Karpas-422 (cell line): ENCODE data around the gene PBXIP1. TPM values are rescaled to one million over a fixed set of nuclear protein-coding genes. Genes with fewer than 3 reads are reported as not detected.
"Not testable (repeated sequence)": the region's sequence is repeated elsewhere in the genome, so short reads cannot be mapped to it uniquely, and the experiment has no call there.

Source experiments
- DNase-seq: peaks from one replicate; pipeline ENCODE4 v3.0.0-alpha.2; 2015
- H2AFZ ChIP-seq: fragments of 200-600 bp; sonication (generic); 2 replicates; pipeline ENCODE4 v1.6.1; 2014; ENCODE audit warnings: antibody characterized with exemption, low read length, mixed read lengths
- H3K27ac ChIP-seq: fragments of 200-600 bp; sonication (generic); 2 replicates; pipeline ENCODE4 v1.5.1; 2014; ENCODE audit warnings: mild to moderate bottlenecking, low read length, moderate library complexity
- H3K27me3 ChIP-seq: fragments of 200-600 bp; sonication (generic); 2 replicates; pipeline ENCODE4 v1.6.1; 2014; ENCODE audit warnings: low read length, mixed read lengths
- H3K36me3 ChIP-seq: fragments of 200-600 bp; sonication (generic); 2 replicates; pipeline ENCODE4 v1.6.1; 2014; ENCODE audit warnings: low read length, mixed read lengths; ENCODE audit not compliant: insufficient read depth
- H3K4me1 ChIP-seq: fragments of 200-600 bp; sonication (generic); 2 replicates; pipeline ENCODE4 v1.6.1; 2014; ENCODE audit warnings: mild to moderate bottlenecking, low read length, mixed read lengths
- H3K4me2 ChIP-seq: fragments of 200-600 bp; sonication (generic); 2 replicates; pipeline ENCODE4 v1.6.1; 2014; ENCODE audit warnings: low read length, low read depth, mild to moderate bottlenecking; ENCODE audit not compliant: poor library complexity, severe bottlenecking
- H3K4me3 ChIP-seq: fragments of 200-600 bp; sonication (generic); 2 replicates; pipeline ENCODE4 v1.5.1; 2014; ENCODE audit warnings: mild to moderate bottlenecking, antibody characterized with exemption, low read length, mixed read lengths
- H3K79me2 ChIP-seq: fragments of 200-600 bp; sonication (generic); 2 replicates; pipeline ENCODE4 v1.6.1; 2014; ENCODE audit warnings: mild to moderate bottlenecking, low read length, mixed read lengths
- H3K9ac ChIP-seq: fragments of 200-600 bp; sonication (generic); 2 replicates; pipeline ENCODE4 v1.6.0; 2014; ENCODE audit warnings: low read length
- H3K9me2 ChIP-seq: fragments of 200-600 bp; sonication (generic), shearing (Covaris generic); replicated peaks from 2 replicates; pipeline ENCODE4 v1.6.0; 2014; ENCODE audit warnings: mild to moderate bottlenecking, low read length, moderate library complexity; ENCODE audit not compliant: insufficient read depth
- H3K9me3 ChIP-seq: fragments of 300-700, 200-600 bp; sonication (generic); 2 replicates; pipeline ENCODE4 v1.6.1; 2014; ENCODE audit warnings: low read length, mixed read lengths
- H4K20me1 ChIP-seq: fragments of 200-600 bp; sonication (generic); 2 replicates; pipeline ENCODE4 v1.6.1; 2014; ENCODE audit warnings: mild to moderate bottlenecking, antibody characterized with exemption, low read length, low read depth; ENCODE audit not compliant: insufficient read depth
- total RNA-seq: library from RNA; depleted of rRNA; stranded (reverse); fragments of >200 nt; shearing (Covaris generic); gene quantifications from 2 replicates; pipeline ENCODE4 v1.2.3, GENCODE V29; 2014; ENCODE audit warnings: low replicate concordance

PBXIP1 gene
- total RNA-seq, 1 experiment from 2014 or later: 26.1 TPM

DNA sequence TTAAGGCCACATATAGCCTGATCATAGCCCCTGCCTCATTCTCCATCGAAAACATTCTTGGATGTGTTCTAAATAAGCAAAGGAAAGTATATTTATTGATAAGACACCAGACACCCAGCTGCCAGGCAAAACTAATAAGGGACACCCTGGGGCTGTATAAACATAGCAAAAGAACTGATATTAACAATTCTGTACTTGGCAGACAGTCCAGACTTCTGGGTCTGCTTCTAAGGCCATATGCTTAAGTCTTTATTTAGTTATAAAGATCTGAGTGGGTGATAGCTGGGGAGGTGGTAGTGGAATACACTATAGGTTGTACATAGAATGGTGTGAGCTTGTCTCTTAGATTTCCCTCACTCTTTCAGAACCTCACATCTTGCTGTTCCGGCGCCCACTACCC is 22.5 kb upstream of the PBXIP1 start:
- Histone ChIP-seq H3K4me2 (no peak overlapping the region), H3K27me3 (no peaks in the 10 kb centered on the region), H3K9me2 (no peaks in the 10 kb centered on the region), H3K4me3 (no peak overlapping the region), H3K9ac (no peak overlapping the region), H3K27ac (peak overlapping the region; percentile 94; the same call in 1 of the 2 replicates), H2AFZ (no peak overlapping the region), H3K4me1 (peaks cover 29% of the 10 kb centered on the region), H3K9me3 (no peaks in the 10 kb centered on the region), H4K20me1 (no peaks in the 10 kb centered on the region), H3K36me3 (peaks cover 26% of the 10 kb centered on the region), H3K79me2 (peaks cover 44% of the 10 kb centered on the region)
- DNase-seq: no peak

DNA sequence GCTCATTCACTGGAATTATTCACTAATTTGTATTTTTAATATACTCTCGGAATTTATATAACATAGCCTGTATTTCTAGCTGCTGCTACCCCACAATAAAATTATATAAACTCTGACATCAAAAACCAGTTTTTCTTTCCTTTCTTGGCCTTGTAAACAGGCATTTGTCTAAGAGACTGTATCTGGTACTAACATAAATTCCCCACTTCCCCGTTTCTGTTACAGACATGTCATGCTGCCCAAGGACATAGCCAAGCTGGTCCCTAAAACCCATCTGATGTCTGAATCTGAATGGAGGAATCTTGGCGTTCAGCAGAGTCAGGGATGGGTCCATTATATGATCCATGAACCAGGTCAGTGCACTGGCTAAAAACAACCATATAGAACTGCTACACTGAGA is 21.9 kb upstream of the PBXIP1 start:
- H3K79me2 ChIP-seq: peaks cover 46% of the 10 kb centered on the region
- peaks cover 33% of the 10 kb centered on the region for H3K4me1 ChIP-seq
- DNase-seq, H2AFZ ChIP-seq, H3K4me3 ChIP-seq, H3K9ac ChIP-seq, H3K27me3 ChIP-seq, H3K9me3 ChIP-seq, H4K20me1 ChIP-seq, H3K9me2 ChIP-seq: not testable (repeated sequence)
- peak overlapping the region; percentile 94 for H3K27ac ChIP-seq
- peak overlapping the region; percentile 23 for H3K4me2 ChIP-seq
- peaks cover 26% of the 10 kb centered on the region for H3K36me3 ChIP-seq

DNA sequence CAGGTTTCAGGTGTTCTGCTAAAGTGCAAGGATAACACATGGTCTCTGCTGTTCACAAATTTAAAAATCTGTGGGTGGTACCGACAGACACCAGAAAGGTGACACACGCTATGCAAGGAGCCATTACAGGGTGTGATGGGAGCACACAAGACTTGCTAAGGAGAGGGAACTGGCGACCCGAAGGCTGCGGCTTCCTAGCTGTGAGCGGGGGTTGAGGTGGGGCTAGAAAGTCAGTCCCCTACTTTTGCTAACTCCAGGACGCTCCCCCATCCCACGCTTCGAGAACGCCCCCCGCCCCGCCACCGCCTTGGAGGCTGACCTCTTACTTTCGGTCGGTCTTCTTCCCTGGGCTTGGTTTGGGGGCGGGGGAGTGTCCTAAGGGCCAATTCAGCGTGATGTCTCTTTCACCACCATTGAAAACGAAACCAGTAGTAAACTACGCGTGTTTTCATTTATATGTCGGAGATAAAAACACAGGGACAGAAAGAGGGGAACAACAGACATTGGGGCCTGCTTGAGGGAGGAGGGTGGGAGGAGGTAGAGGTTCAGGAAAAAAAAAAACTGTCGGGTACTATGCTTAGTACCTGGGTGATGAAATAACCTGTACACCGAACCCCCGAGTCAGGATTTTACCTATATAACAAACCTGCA is 19.6 kb upstream of the PBXIP1 start:
- H3K79me2 ChIP-seq: peaks cover 62% of the 10 kb centered on the region
- DNase-seq: peak; percentile 76
- no peaks in the 10 kb centered on the region for H3K9me3 ChIP-seq
- H3K4me1 ChIP-seq: peaks cover 42% of the 10 kb centered on the region
- peak overlapping the region; percentile 73 for H3K4me3 ChIP-seq
- H3K9me2 ChIP-seq: no peaks in the 10 kb centered on the region
- H3K36me3 ChIP-seq: peaks cover 26% of the 10 kb centered on the region
- H3K9ac ChIP-seq: peak overlapping the region; percentile 79
- no peaks in the 10 kb centered on the region for H4K20me1 ChIP-seq
- no peak overlapping the region for H2AFZ ChIP-seq
- H3K27me3 ChIP-seq: no peaks in the 10 kb centered on the region
- H3K4me2 ChIP-seq: peak overlapping the region; percentile 79
- peak overlapping the region; percentile 94 for H3K27ac ChIP-seq

DNA sequence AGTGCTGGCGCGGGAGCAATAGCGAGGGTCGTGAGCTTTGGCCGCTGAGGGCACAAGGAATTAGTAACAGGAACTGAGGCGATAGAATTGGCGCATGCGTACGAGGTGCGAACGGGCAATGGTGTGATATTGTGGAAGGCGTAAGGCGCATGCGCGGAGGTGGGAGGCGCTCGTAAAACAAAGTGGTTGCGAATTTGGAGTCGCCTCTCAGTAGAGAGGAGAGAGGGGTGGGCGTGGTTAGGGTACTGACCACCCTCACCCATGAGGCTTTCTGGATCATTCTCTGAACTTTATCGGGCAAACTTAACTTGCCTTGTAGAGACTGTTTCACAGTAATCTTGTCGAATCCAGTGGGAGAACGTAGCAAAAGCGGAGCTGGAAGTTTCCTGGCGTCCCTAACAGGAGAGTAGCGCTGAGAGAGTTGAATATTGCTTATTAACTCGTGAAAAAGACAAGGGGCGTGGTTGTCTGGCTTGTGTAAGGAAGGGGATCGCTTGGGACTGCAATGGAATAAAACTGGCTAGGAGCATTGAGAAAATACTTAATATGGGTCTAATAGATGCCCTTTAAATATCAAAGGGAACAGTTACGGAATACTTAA is 19.0 kb upstream of the PBXIP1 start:
- no peak overlapping the region for H2AFZ ChIP-seq
- peaks cover 26% of the 10 kb centered on the region for H3K36me3 ChIP-seq

DNA sequence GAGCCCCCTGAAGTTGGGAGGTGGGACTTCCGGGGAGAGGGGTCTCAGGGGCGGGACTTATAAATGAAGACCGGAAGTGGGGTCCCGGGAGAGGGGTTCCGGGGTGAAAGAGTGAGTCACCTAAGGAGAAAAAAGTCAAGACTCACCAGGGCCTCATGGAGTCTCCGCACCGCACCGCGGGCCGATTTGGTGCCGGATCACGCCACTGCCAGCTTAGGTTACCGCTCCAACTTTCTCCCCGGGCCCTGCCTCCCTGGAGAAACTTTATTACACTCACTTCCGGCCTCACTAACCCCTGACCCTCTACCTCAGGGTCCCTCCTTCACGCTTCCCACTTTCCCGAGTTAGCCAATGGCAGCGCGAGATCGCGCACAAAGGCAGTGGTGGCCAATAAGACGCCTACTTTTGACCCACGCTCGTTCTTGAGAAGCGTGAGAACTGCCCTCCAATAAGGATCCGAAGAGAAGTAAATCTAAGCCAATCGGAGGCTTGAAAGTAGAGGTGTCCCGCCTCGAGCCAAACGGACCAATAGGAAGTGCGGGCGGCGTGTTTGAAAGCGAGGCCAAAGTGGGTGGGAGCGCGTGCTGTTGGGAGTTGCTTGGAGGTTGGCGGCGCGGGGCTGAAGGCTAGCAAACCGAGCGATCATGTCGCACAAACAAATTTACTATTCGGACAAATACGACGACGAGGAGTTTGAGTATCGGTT is 18.4 kb upstream of the PBXIP1 start, which contains the start of gene CKS1B:
TSS of gene CKS1B (plus strand) at position 580 of the 706 bp plus-strand sequence. CDS start at position 645, 65 bp downstream.
- H3K4me2 ChIP-seq: peak within 1 kb of the TSS; percentile 90
- H3K36me3 ChIP-seq: peaks cover 22% of the 10 kb centered on the region
- H2AFZ ChIP-seq: no peak within 1 kb of the TSS; the same call in 1 of the 2 replicates
- H3K4me3 ChIP-seq: peak within 1 kb of the TSS; percentile 73
- peak; percentile 100 for DNase-seq
- no peaks in the 10 kb centered on the region for H4K20me1 ChIP-seq
- peaks cover 75% of the 10 kb centered on the region for H3K79me2 ChIP-seq
- H3K27me3 ChIP-seq: no peaks in the 10 kb centered on the region
- H3K9me2 ChIP-seq: no peaks in the 10 kb centered on the region
- no peaks in the 10 kb centered on the region for H3K9me3 ChIP-seq
- H3K4me1 ChIP-seq: peaks cover 53% of the 10 kb centered on the region
- H3K27ac ChIP-seq: peak within 1 kb of the TSS; percentile 94
- peak within 1 kb of the TSS; percentile 94 for H3K9ac ChIP-seq

More for the DNA sequence above, 19.0 kb upstream of the PBXIP1 start:
- Histone ChIP-seq H3K9ac (peak overlapping the region; percentile 79), H3K4me3 (peak overlapping the region; percentile 73), H3K27ac (peak overlapping the region; percentile 94), H3K9me3 (no peaks in the 10 kb centered on the region), H3K4me2 (peak overlapping the region; percentile 79), H3K4me1 (peaks cover 48% of the 10 kb centered on the region), H3K27me3 (no peaks in the 10 kb centered on the region), H4K20me1 (no peaks in the 10 kb centered on the region), H3K79me2 (peaks cover 68% of the 10 kb centered on the region), H3K9me2 (no peaks in the 10 kb centered on the region)
- DNase-seq: peak; percentile 98

DNA sequence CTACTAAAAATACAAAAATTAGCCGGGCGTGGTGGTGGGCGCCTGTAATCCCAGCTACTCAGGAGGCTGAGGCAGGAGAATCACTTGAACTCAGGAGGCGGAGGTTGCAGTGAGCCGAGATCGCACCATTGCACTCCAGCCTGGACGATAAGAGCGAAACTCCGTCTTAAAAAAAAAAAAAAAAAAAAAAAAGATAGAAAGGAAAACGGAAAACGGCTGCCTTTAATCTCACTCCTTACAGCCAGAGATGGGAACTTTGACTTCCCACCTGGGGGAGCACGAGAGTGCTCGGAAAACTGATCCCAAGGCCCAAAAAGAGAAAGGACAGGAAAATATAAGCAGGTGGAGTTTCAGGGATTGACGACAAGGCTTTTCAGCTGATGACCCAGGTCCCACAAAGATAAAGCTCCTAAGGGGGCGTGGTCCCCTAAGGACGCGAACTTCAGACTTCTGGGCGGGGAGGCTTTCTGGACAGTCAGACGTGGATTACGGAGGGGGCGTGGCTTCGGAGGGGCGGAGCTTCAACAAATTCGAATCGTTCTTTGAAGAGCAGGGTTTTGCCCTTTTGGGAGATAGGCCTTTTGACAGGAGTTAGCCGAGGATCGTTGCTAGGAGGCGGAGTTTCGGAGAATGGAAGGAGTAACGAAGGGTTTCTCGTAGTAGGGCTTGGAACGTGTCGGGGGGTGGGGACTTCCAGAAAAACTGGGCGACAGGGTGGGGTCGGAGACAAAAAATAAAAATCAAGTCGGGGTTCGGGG is 17.6 kb upstream of the PBXIP1 start:
- H4K20me1 ChIP-seq: no peaks in the 10 kb centered on the region
- no peak overlapping the region; the same call in 1 of the 2 replicates for H2AFZ ChIP-seq
- H3K27me3 ChIP-seq: no peaks in the 10 kb centered on the region
- peak overlapping the region; percentile 94 for H3K9ac ChIP-seq
- peak overlapping the region; percentile 73 for H3K4me3 ChIP-seq
- no peaks in the 10 kb centered on the region for H3K9me3 ChIP-seq
- peak; percentile 98 for DNase-seq
- H3K36me3 ChIP-seq: peaks cover 19% of the 10 kb centered on the region
- H3K27ac ChIP-seq: peak overlapping the region; percentile 94
- peaks cover 57% of the 10 kb centered on the region for H3K4me1 ChIP-seq
- H3K9me2 ChIP-seq: no peaks in the 10 kb centered on the region
- H3K79me2 ChIP-seq: peaks cover 78% of the 10 kb centered on the region
- peak overlapping the region; percentile 90 for H3K4me2 ChIP-seq

DNA sequence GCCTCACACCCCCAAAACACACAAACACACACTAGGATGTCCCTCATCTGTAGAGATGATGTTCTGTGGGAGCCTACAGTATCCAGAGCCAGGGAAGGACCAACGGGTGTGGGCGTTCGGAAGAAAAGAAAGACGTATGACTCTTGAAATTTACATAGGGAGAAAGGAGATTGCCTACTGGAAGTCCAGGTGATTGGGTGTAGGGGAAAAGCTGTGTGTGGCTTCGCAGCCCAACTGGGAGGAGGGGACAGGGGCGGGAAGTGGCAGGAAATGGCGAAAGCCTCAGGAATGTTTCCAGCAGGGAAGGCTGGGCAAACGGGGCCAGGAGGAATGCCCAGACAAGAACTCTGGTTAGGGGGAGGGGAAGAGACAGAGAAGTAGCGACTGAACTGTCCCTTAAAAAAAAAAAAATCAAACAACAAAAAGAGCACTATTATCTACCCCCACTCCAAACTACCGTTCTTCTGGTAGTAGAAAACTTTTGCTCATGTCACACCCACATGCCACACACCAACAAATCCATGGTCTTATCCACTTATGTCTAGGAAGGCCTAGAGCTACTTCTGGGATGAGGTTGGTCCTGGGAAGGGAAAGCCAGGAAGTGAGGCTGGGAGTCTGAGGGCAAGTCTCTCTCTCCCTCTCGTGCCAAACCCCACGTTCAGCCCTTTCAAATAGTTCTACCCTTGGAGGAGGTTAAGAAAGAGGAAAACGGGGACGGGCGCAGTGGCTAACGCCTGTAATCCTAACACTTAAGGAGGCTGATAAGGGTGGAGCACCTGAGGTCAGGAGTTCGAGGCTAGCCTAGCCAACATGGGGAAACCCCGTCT is 16.8 kb upstream of the PBXIP1 start:
- H3K27me3 ChIP-seq: no peaks in the 10 kb centered on the region
- peaks cover 57% of the 10 kb centered on the region for H3K4me1 ChIP-seq
- no peak overlapping the region for H2AFZ ChIP-seq
- no peaks in the 10 kb centered on the region for H3K9me2 ChIP-seq
- H3K27ac ChIP-seq: no peak overlapping the region
- peaks cover 70% of the 10 kb centered on the region for H3K79me2 ChIP-seq
- peak overlapping the region; percentile 94 for H3K9ac ChIP-seq
- peak overlapping the region; percentile 73; the same call in 1 of the 2 replicates for H3K4me3 ChIP-seq
- DNase-seq: no peak
- peak overlapping the region; percentile 90 for H3K4me2 ChIP-seq
- H4K20me1 ChIP-seq: no peaks in the 10 kb centered on the region
- H3K36me3 ChIP-seq: peaks cover 11% of the 10 kb centered on the region; the same call in 1 of the 2 replicates
- no peaks in the 10 kb centered on the region for H3K9me3 ChIP-seq
